Keratinocyte (primary cell): Measurements from ENCODE around the gene PKN2.

Source experiments
- CTCF ChIP-seq, 3 experiments: IDR thresholded peaks in 1 of 3; conservative IDR thresholded peaks in 1 of 3; optimal IDR thresholded peaks in 1 of 3; 2 replicates in 2 of 3; 3 replicates in 1 of 3; pipeline versions ENCODE3 to v1.5.1; 2011; ENCODE audit warnings: low read length in 3 of 3, mild to moderate bottlenecking in 3 of 3, moderate library complexity in 2 of 3, control low read depth in 1 of 3, inconsistent platforms in 1 of 3; ENCODE audit not compliant: insufficient read depth in 2 of 3; ENCODE audit errors: extremely low read depth in 1 of 3
- EZH2 ChIP-seq: IDR thresholded peaks from one replicate; pipeline ENCODE4 v1.6.1; 2012; ENCODE audit warnings: inconsistent platforms, mild to moderate bottlenecking, low read length, moderate library complexity

GRCh38 chr1:88658419-88658818, 25.7 kb upstream of the PKN2 start:
- TF ChIP-seq CTCF (optimal IDR thresholded peaks at IDR 0.05 in 1 of 3, IDR thresholded peaks at IDR 0.05 in 1 of 3, conservative IDR thresholded peaks at IDR 0.05 in 1 of 3; ENCODE audit: extremely low read depth in 1 of 3, insufficient read depth in 2 of 3, low read length in 3 of 3) (no peak), EZH2 (no peak)
